ENCODE measurements around the gene TAPT1. TPM values are rescaled to one million over a fixed set of nuclear protein-coding genes. Genes with fewer than 3 reads are reported as not detected.
"Not testable (repeated sequence)": the region's sequence is repeated elsewhere in the genome, so short reads cannot be mapped to it uniquely, and the experiment has no call there.

Gene TAPT1
- total and polyA plus RNA-seq, 2 donors (not counting 3 experiments of a cell fraction or from before 2014, with no cell fraction given): 6.9 to 17.5 TPM

GRCh38 chr4:16144913-16145312, 81.4 kb downstream of the TAPT1 start:
- dilution Hi-C loops (cut with MboI; ENCODE audit: extremely low pct_ligation_motif_present, low sequenced_read_pairs); H3K27ac ChIP-seq (ENCODE audit: insufficient read depth, low read depth, low read length); H4K20me1 ChIP-seq (replicated peaks; ENCODE audit: control insufficient read depth, extremely low read depth, insufficient read depth, low read length); H3K9me3 ChIP-seq (replicated peaks; ENCODE audit: control insufficient read depth, insufficient read depth, low read length); FAIRE-seq; H3K27me3 ChIP-seq (ENCODE audit: control insufficient read depth in 2 of 2, insufficient read depth in 2 of 2, low read length in 2 of 2); BruUV-seq (replicated peaks); H3K4me2 ChIP-seq (ENCODE audit: insufficient read depth, low read length); H3K36me3 ChIP-seq (ENCODE audit: control insufficient read depth in 2 of 2, extremely low read depth in 1 of 2, insufficient read depth in 2 of 2, low read length in 2 of 2); POLR2A ChIA-PET; H3K4me3 ChIP-seq (replicated peaks in 1 of 3; ENCODE audit: insufficient read depth in 1 of 3, low read depth in 1 of 3, low read length in 3 of 3); H3K9ac ChIP-seq (replicated peaks; ENCODE audit: extremely low read depth, insufficient read depth, low read length); DNase-seq (ENCODE audit: low read depth, low spot score); H3K9me1 ChIP-seq (replicated peaks; ENCODE audit: control insufficient read depth, extremely low read depth, insufficient read depth, low read length); H2AFZ ChIP-seq (ENCODE audit: low read depth, low read length); H3K79me2 ChIP-seq (ENCODE audit: control insufficient read depth, insufficient read depth, low read length); CTCF ChIA-PET: not testable (repeated sequence)
- intact Hi-C loops (cut with micrococcal nuclease): loop anchor here (5.0 to 10.0 kb wide), 2 partner anchors 118 to 580 kb away; no protein-coding TSS in a partner anchor
- H3K4me1 ChIP-seq (ENCODE audit: control insufficient read depth, extremely low read depth, insufficient read depth, low read length): peaks cover 11% of the 10 kb centered on the region

GRCh38 chr4:16142598-16143310, 83.5 kb downstream of the TAPT1 start:
- dilution Hi-C loops (cut with MboI; ENCODE audit: extremely low pct_ligation_motif_present, low sequenced_read_pairs) (no loop called here), intact Hi-C loops (cut with micrococcal nuclease) (loop anchor here (5.0 to 10.0 kb wide), 2 partner anchors 115 to 578 kb away; no protein-coding TSS in a partner anchor)
- POLR2A ChIA-PET: no interaction called here
- H3K27ac ChIP-seq (ENCODE audit: insufficient read depth, low read depth, low read length): no peak overlapping the region
- H3K79me2 ChIP-seq (ENCODE audit: control insufficient read depth, insufficient read depth, low read length): no peaks in the 10 kb centered on the region
- no peaks in the 10 kb centered on the region for H3K27me3 ChIP-seq (ENCODE audit: control insufficient read depth in 2 of 2, insufficient read depth in 2 of 2, low read length in 2 of 2)
- no peaks in the 10 kb centered on the region for H3K36me3 ChIP-seq (ENCODE audit: control insufficient read depth in 2 of 2, extremely low read depth in 1 of 2, insufficient read depth in 2 of 2, low read length in 2 of 2)
- DNase-seq (ENCODE audit: low read depth, low spot score) (no peak), FAIRE-seq (no peak)
- H3K4me1 ChIP-seq (ENCODE audit: control insufficient read depth, extremely low read depth, insufficient read depth, low read length): peaks cover 11% of the 10 kb centered on the region
- H3K9ac ChIP-seq (replicated peaks; ENCODE audit: extremely low read depth, insufficient read depth, low read length): no peak overlapping the region
- BruUV-seq (replicated peaks): no TSS peak
- H4K20me1 ChIP-seq (replicated peaks; ENCODE audit: control insufficient read depth, extremely low read depth, insufficient read depth, low read length): no peaks in the 10 kb centered on the region
- H3K4me2 ChIP-seq (ENCODE audit: insufficient read depth, low read length): no peak overlapping the region
- H3K9me1 ChIP-seq (replicated peaks; ENCODE audit: control insufficient read depth, extremely low read depth, insufficient read depth, low read length): no peaks in the 10 kb centered on the region
- H3K9me3 ChIP-seq (replicated peaks; ENCODE audit: control insufficient read depth, insufficient read depth, low read length): no peaks in the 10 kb centered on the region
- no peak overlapping the region for H2AFZ ChIP-seq (ENCODE audit: low read depth, low read length)
- CTCF ChIA-PET: no interaction called here
- H3K4me3 ChIP-seq (replicated peaks in 1 of 3; ENCODE audit: insufficient read depth in 1 of 3, low read depth in 1 of 3, low read length in 3 of 3): no peak overlapping the region
- TF ChIP-seq FOS (IDR thresholded peaks at IDR 0.05; ENCODE audit: borderline replicate concordance, insufficient read depth, low read length): no peak
- no peak for TF ChIP-seq MAX (IDR thresholded peaks at IDR 0.05; ENCODE audit: insufficient read depth, insufficient read length)
- TF ChIP-seq CTCF (IDR thresholded peaks at IDR 0.05; ENCODE audit: extremely low read depth in 1 of 2, insufficient read depth in 1 of 2, low read depth in 1 of 2, low read length in 2 of 2): no peak
- no peak for TF ChIP-seq POLR2AphosphoS5 (IDR thresholded peaks at IDR 0.05; ENCODE audit: insufficient read depth, low read depth, low read length)
- TF ChIP-seq JUN (IDR thresholded peaks at IDR 0.05; ENCODE audit: borderline replicate concordance, insufficient read depth, insufficient read length, low read depth): no peak
- no peak for TF ChIP-seq EZH2 (IDR thresholded peaks at IDR 0.05; ENCODE audit: borderline replicate concordance, low read depth, low read length, severe bottlenecking)
- no peak for TF ChIP-seq GATA2 (IDR thresholded peaks at IDR 0.05; ENCODE audit: insufficient read depth, insufficient read length, low read depth, low read length)
- no peak for TF ChIP-seq MYC (IDR thresholded peaks at IDR 0.05; ENCODE audit: low read depth, low read length)
